ENCODE measurements around the gene SLC25A23. TPM values are rescaled to one million over a fixed set of nuclear protein-coding genes. Genes with fewer than 3 reads are reported as not detected.

SLC25A23 gene
- total RNA-seq, 2 experiments from 2014 or later: 27.5 to 28.0 TPM

Small RNA genes lying within 50 kb of the gene (microRNA-seq; reads per million reads assigned to microRNA genes)
- 24.1 reads per million, percentile 38 among the genes with 10 or more reads in this experiment for gene MIR3940
- gene MIR6790: not detected

Other genes starting within 250 kb of the SLC25A23 start
- gene MLLT1, start 179.8 kb downstream of the SLC25A23 start, total RNA-seq: 10 to 100 TPM; 37.3 to 48.7 TPM
- under 1 TPM; 0.26 to 0.29 TPM for gene ACER1, start 126.2 kb downstream of the SLC25A23 start, total RNA-seq
- 100 to 1,000 TPM; 142 to 160 TPM for gene CLPP, start 98.3 kb downstream of the SLC25A23 start, total RNA-seq
- gene ALKBH7, start 87.0 kb downstream of the SLC25A23 start, total RNA-seq: 10 to 100 TPM; 46.1 to 48.8 TPM
- gene PSPN, start 83.9 kb downstream of the SLC25A23 start, total RNA-seq: 1 to 10 TPM; 2.1 to 2.6 TPM
- gene GTF2F1, start 66.6 kb downstream of the SLC25A23 start, total RNA-seq: 10 to 100 TPM; 71.2 to 71.5 TPM
- 100 to 1,000 TPM; 345 to 354 TPM for gene KHSRP, start 35.0 kb downstream of the SLC25A23 start, total RNA-seq
- under 1 TPM; 0.16 to 0.18 TPM for gene SLC25A41, start 26.0 kb downstream of the SLC25A23 start, total RNA-seq
- 1 to 10 TPM in 1 of 2 experiments, not detected in 1; 1.1 TPM for gene CRB3, start 4.5 kb upstream of the SLC25A23 start, total RNA-seq
- gene DENND1C, start 22.0 kb upstream of the SLC25A23 start, total RNA-seq: 10 to 100 TPM; 94.1 to 97.5 TPM
- gene TUBB4A, start 42.5 kb upstream of the SLC25A23 start, total RNA-seq: 1 to 10 TPM; 6.6 to 6.9 TPM
- 1 to 10 TPM; 1.5 to 1.7 TPM for gene TNFSF9, start 71.2 kb upstream of the SLC25A23 start, total RNA-seq
- 10 to 100 TPM; 16.9 to 17.3 TPM for gene CD70, start 131.4 kb upstream of the SLC25A23 start, total RNA-seq
- 10 to 100 TPM; 47.1 to 47.6 TPM for gene TNFSF14, start 210.4 kb upstream of the SLC25A23 start, total RNA-seq

All from activated CD8-positive, alpha-beta T cell treated with anti-CD3 and anti-CD28 coated beads, Interleukin-2, amount 10 ng/mL, durations not matched to agents 7 days and 5 days (primary cell).